GM18499 (cell line): Measurements from ENCODE around the gene ABHD16B.
"Not testable (repeated sequence)": the region's sequence is repeated elsewhere in the genome, so short reads cannot be mapped to it uniquely, and the experiment has no call there.

Source experiments
- ATAC-seq: cut with Tn5 transposase; IDR thresholded peaks from one replicate; pipeline ENCODE4 v1.9.1; 2021; ENCODE audit warnings: moderate number of reproducible peaks; ENCODE audit not compliant: insufficient read depth, unreplicated experiment

ABHD16B gene

GRCh38 chr20:63833776-63834490 is 27.4 kb upstream of the ABHD16B start:
- no peak for ATAC-seq

GRCh38 chr20:63834491-63834880 is 26.8 kb upstream of the ABHD16B start:
- no peak for ATAC-seq

GRCh38 chr20:63835021-63835858 is 26.1 kb upstream of the ABHD16B start:
- no peak for ATAC-seq

- ATAC-seq: no peak
Measured at GRCh38 chr20:63836458-63837344, 24.6 kb upstream of the ABHD16B start.

GRCh38 chr20:63837479-63837878 is 23.8 kb upstream of the ABHD16B start:
- ATAC-seq: no peak

GRCh38 chr20:63839620-63840019 is 21.7 kb upstream of the ABHD16B start:
- no peak for ATAC-seq

- ATAC-seq: no peak
Measured at GRCh38 chr20:63840405-63840828, 20.9 kb upstream of the ABHD16B start.

GRCh38 chr20:63842258-63842657 is 19.0 kb upstream of the ABHD16B start:
- ATAC-seq: no peak

- ATAC-seq: no peak
Measured at GRCh38 chr20:63843222-63843621, 18.1 kb upstream of the ABHD16B start.

- ATAC-seq: no peak
Measured at GRCh38 chr20:63843778-63844177, 17.5 kb upstream of the ABHD16B start.

GRCh38 chr20:63844511-63844991 is 16.7 kb upstream of the ABHD16B start:
- ATAC-seq: no peak

- no peak for ATAC-seq
Measured at GRCh38 chr20:63846128-63846771, 15.0 kb upstream of the ABHD16B start.

GRCh38 chr20:63846888-63847236 is 14.4 kb upstream of the ABHD16B start:
- no peak for ATAC-seq

- ATAC-seq: no peak
Measured at GRCh38 chr20:63847237-63848002, 13.9 kb upstream of the ABHD16B start.

- no peak for ATAC-seq
Measured at GRCh38 chr20:63848003-63848911, 13.0 kb upstream of the ABHD16B start.

- no peak for ATAC-seq
Measured at GRCh38 chr20:63850689-63851547, 10.4 kb upstream of the ABHD16B start.

GRCh38 chr20:63851548-63851943 is 9.8 kb upstream of the ABHD16B start:
- ATAC-seq: not testable (repeated sequence)

GRCh38 chr20:63853733-63854068 is 7.6 kb upstream of the ABHD16B start:
- not testable (repeated sequence) for ATAC-seq
